Ishikawa (cell line): ENCODE results near the gene CTXN1.

Source experiments
- CEBPB ChIP-seq: IDR thresholded peaks from 2 replicates; pipeline ENCODE4 v1.6.1; 2012
- EGR1 ChIP-seq: IDR thresholded peaks from 2 replicates; pipeline ENCODE4 v1.6.1; 2012
- EP300 ChIP-seq: IDR thresholded peaks from 2 replicates; pipeline ENCODE4 v1.6.1; 2012; ENCODE audit warnings: borderline replicate concordance
- TCF12 ChIP-seq: IDR thresholded peaks from 2 replicates; pipeline ENCODE4 v1.6.1; 2012; ENCODE audit warnings: low read depth
- YY1 ChIP-seq: IDR thresholded peaks from 2 replicates; pipeline ENCODE4 v1.6.1; 2012; ENCODE audit warnings: low read depth

DNA sequence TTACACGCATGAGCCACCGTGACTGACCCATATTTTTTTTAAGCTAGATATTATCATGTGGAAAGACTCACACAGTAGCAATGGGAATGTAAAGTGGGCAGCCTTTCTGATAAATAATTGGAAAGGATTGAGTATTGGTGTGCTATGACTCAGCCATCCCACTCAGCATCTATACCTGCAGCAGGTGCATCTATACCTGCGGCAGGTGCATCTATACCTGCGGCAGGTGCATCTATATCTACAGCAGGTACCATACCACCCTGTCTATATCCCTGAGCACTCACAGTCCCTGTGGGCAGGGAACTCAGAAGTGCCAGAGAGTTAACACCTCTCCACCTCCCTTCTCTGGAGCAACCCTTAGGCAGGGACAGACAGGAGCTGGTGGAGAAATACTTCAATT, 42.8 kb downstream of the CTXN1 start:
- TF ChIP-seq CEBPB (no peak), EP300 (no peak), EGR1 (no peak), TCF12 (no peak), YY1 (no peak)
